Pancreas (tissue), 10 donors: ENCODE measurements around the gene C2CD5. TPM values are rescaled to one million over a fixed set of nuclear protein-coding genes. Genes with fewer than 3 reads are reported as not detected.

ENCODE experiments used
- ATAC-seq, 4 donors: fragments of 200-7000 bp; cut with Tn5 transposase; one replicate each; pipeline versions ENCODE4 v1.8.0 to v1.9.1; 2020; ENCODE audit warnings: mild to moderate bottlenecking in 4 of 4, moderate library complexity in 4 of 4
- DNase-seq, 6 donors: peaks; one replicate each; pipeline ENCODE4 v3.0.0-alpha.2; 2020
- FAIRE-seq: peaks from 2 replicates; lab custom pipeline; 2012; peaks lifted over from hg19 to GRCh38; lab: Jason Lieb, UNC
- H3K27ac ChIP-seq, 4 donors: fragments of 200-600 bp; sonication (generic); 1 replicate in 3 of 4; 2 replicates in 1 of 4; pipeline versions ENCODE4 v1.5.0 to v1.8.0; 2020
- H3K27me3 ChIP-seq, 4 donors: fragments of 200-600 bp; one replicate each; pipeline ENCODE4 v1.8.0; 2021
- H3K36me3 ChIP-seq, 3 donors: fragments of 200-600 bp; sonication (generic) in 1 of 3; one replicate each; pipeline versions ENCODE4 v1.5.0 to v1.8.0; 2020 to 2021
- H3K4me1 ChIP-seq, 3 donors: fragments of 200-600 bp; one replicate each; pipeline ENCODE4 v1.8.0; 2021
- H3K4me3 ChIP-seq, 4 donors: fragments of 200-600 bp; sonication (generic) in 2 of 4; one replicate each; pipeline versions ENCODE4 v1.5.0 to v1.8.0; 2020 to 2021
- H3K9me3 ChIP-seq, 4 donors: fragments of 200-600 bp; one replicate each; pipeline ENCODE4 v1.8.0; 2021
- WGBS, 2 donors: extraction: QIAGEN DNeasy Blood & Tissue Kit; methylation state at CpG; one replicate each; pipeline ENCODE4 v1.1.7; 2013; 5-methylcytosine and 5-hydroxymethylcytosine counted together
- intact Hi-C, 3 donors: fragments of 100-400 bp; cut with DNase I; formaldehyde crosslinking; loops; one replicate each; pipeline versions ENCODE4 v1.11.1 to v1.14.2; 2022
- polyA plus RNA-seq, 2 donors: library from polyadenylated mRNA; stranded (reverse); fragments of 200-250 nt; gene quantifications; one replicate each; pipeline ENCODE4 v1.2.3, GENCODE V29; 2013
- total RNA-seq, 6 donors: library from RNA; stranded (reverse); fragmentation: NEBNext Ultra II Directional in 4 of 6; extraction: Animal tissue kit (Norgen Biotek cat#: 25700) in 4 of 6; gene quantifications; one replicate each; pipeline versions ENCODE4 v1.2.1 to v1.2.4, GENCODE V29; 2021 to 2023
- TF ChIP-seq, protein P1 (sequence below), 4 donors: fragments of 200-600 bp; sonication (generic) in 3 of 4; IDR thresholded peaks; one replicate each; pipeline versions ENCODE4 v1.5.0 to v1.8.0; 2021; ENCODE audit warnings: antibody characterized with exemption in 4 of 4
- donor health status: healthy with polysubstance abuse.
- donor health status: DM: no; HTN: no; CAD: no; lungs with moderate emphysema.
- donor health status: DM: no; HTN: no; CAD: no.
- donor health status: control.
- donor health status: control.
- donor health status: Bipolar disorder and iron deficiency.
- donor health status: DM: yes; HTN: yes; CAD: no.
- donor health status: DM: no; HTN: no; CAD: no.
- donor health status: DM: no; HTN: no; CAD: no.
- donor health status: DM: yes; HTN: yes; CAD: no.

Gene C2CD5
- total and polyA plus RNA-seq, 8 donors, result 9.6 to 26.3 (median 16.1) TPM

DNA sequence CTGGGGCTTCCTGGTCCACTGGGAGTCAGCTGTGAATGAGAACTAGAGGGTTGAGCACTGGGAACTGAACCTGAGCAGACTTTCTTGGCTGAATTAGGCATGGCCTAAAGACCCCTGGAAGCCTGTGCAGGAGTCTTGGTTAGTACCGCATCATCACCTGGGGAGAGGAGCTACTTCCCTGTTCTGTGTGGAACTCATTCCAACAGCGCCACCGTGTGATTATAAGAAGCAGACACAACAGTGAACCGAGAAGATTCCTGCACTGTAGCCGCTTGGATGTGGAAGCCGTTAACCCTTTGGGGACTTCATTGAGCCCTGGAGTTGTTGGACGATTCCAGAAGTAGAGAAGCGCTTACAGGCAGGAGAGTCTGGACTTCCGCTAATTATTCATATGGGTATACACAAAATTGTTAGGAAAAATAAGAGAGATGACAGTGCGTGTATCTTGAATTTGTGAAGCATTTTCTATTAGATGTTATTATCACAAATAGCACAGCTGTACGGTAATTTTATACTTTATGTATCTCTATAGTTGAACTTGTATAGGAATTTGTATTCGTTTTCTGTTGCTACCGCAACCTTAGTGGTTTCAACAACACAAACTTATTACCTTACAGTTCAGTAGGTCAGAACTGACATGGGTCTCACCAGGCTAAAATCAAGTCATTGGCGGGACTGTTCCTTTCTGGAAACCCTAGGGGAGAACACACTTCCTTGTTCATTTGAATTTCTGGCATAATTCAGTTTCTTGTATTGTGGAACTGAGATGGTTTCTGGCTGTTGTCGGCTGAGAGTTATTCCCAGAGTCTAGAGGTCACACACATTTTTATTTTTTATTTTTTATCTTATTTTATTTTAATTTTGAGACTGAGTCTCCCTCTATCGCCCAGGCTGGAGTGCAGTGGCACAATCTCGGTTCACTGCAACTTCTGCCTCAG is 100.7 kb downstream of the C2CD5 start:
- intact Hi-C loops, result loop anchor here in 1 of 3 donors (10.0 kb wide), 1 partner anchor 359 kb away; no protein-coding TSS in a partner anchor
- WGBS, 2 donors, result 21 to 26% methylated on average over 17 of the region's 17 CpGs
- DNase-seq, result peak in 5 of 6 donors; percentile 26 to 63 (median 45)

DNA sequence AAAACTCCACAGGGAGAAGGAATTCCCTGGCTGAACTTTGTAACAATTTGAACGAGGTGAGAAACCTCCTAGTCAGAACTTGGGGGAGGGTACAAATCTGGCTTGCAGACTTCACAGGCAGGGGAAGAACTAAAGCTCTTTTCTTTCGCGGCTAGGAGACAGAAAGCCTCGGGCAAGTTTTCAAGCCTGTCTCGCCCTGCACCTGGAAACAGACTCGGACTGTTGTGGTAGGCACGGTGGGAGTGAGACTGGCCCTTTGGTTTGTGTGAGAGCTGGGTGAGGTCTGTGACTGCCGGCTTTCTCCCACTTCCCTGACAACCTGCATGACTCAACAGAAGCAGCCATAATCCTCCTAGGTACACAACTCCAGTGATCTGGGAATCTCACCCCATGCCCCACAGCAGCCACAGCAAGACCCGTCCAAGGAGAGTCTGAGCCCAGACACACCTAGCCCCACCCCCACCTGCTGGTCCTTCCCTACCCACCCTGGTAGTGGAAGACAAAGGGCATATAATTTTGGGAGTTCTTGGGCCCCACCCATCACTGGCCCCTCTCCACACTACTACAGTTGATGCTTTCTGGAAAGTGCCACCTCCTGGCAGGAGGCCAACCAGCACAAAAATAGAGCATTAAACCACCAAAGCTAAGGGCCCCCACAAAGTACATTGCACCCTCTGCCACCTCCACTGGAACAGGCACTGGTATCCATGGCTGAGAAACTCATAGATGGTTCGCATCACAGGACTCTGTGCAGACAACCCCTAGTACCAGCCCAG is 107.1 kb downstream of the C2CD5 start:
- TF ChIP-seq, protein P1, sequence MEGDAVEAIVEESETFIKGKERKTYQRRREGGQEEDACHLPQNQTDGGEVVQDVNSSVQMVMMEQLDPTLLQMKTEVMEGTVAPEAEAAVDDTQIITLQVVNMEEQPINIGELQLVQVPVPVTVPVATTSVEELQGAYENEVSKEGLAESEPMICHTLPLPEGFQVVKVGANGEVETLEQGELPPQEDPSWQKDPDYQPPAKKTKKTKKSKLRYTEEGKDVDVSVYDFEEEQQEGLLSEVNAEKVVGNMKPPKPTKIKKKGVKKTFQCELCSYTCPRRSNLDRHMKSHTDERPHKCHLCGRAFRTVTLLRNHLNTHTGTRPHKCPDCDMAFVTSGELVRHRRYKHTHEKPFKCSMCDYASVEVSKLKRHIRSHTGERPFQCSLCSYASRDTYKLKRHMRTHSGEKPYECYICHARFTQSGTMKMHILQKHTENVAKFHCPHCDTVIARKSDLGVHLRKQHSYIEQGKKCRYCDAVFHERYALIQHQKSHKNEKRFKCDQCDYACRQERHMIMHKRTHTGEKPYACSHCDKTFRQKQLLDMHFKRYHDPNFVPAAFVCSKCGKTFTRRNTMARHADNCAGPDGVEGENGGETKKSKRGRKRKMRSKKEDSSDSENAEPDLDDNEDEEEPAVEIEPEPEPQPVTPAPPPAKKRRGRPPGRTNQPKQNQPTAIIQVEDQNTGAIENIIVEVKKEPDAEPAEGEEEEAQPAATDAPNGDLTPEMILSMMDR (IDR thresholded peaks at IDR 0.05), result no peak
- no peak for FAIRE-seq
- Histone ChIP-seq H3K4me1 (no peaks in the 10 kb centered on the region), H3K27ac (no peak overlapping the region), H3K9me3 (no peaks in the 10 kb centered on the region), H3K4me3 (no peak overlapping the region), H3K27me3 (no peaks in the 10 kb centered on the region), H3K36me3 (no peaks in the 10 kb centered on the region)
- WGBS, 2 donors, result 67 to 69% methylated on average over 10 of the region's 10 CpGs
- DNase-seq, result no peak
- no peak for ATAC-seq
- intact Hi-C loops, result no loop called here

More for the DNA sequence above, 100.7 kb downstream of the C2CD5 start:
- TF ChIP-seq, protein P1 (IDR thresholded peaks at IDR 0.05), result peak; percentile 38 to 65 (median 48)
- Histone ChIP-seq H3K36me3 (no peaks in the 10 kb centered on the region), H3K9me3 (no peaks in the 10 kb centered on the region), H3K4me3 (no peak overlapping the region), H3K27ac (no peak overlapping the region), H3K4me1 (no peaks in the 10 kb centered on the region), H3K27me3 (no peaks in the 10 kb centered on the region)
- ATAC-seq, result peak; percentile 97 to 100 (median 99)
- no peak for FAIRE-seq

DNA sequence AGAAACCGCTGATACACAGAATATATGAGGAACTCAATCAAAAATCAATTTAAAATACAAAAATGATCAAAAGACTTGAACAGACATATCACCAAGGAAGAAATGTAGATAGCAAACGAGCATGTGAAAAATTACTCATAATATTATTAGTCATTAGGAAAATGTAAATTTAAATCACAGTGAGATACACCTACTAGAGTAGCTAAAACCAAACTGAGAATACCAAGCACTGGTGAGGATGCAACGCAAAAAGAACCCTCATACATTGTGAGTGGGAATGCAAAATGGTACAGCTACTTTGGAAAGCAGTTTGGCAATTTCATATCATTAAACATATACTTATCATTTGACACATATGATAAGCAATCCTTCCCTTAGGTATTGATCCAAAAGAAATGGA is 108.8 kb downstream of the C2CD5 start:
- 69 to 71% methylated on average over 3 of the region's 3 CpGs for WGBS, 2 donors
- no peak for ATAC-seq
- Histone ChIP-seq H3K36me3 (no peaks in the 10 kb centered on the region), H3K9me3 (no peaks in the 10 kb centered on the region), H3K4me3 (no peak overlapping the region), H3K4me1 (no peaks in the 10 kb centered on the region), H3K27me3 (no peaks in the 10 kb centered on the region), H3K27ac (no peak overlapping the region)
- TF ChIP-seq, protein P1 (IDR thresholded peaks at IDR 0.05), result no peak
- DNase-seq, result no peak
- intact Hi-C loops, result no loop called here
- no peak for FAIRE-seq

DNA sequence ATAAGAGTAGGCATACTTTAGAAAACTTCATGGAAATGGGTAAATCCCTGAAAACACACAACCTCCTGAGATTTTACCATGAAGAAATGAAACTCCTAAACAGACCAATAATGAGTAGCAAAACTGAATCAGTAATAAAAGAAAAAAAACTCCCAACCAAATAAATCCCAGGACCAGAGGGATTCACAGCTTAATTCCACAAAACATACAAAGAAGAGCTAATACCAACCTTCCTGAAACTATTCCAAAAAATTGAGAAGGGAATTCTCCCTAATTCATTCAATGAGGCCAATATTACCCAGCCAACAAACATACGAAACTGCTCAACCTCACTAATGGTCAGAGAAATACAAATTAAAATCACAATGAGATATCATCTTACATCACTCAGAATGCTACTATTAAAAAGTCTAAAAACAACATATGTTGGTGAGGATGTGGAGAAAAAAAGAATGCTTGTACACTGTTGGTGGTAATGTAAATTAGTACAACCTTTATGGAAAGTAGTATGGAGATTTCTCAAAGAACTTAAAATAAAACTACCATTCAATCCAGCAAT is 112.6 kb downstream of the C2CD5 start:
- WGBS, 2 donors, result 62 to 67% methylated on average over 1 of the region's 1 CpG
- H3K4me3 ChIP-seq, result no peak overlapping the region
- FAIRE-seq (no peak), DNase-seq (no peak), ATAC-seq (no peak)
- H3K36me3 ChIP-seq, result no peaks in the 10 kb centered on the region
- H3K9me3 ChIP-seq, result no peaks in the 10 kb centered on the region
- no peaks in the 10 kb centered on the region for H3K4me1 ChIP-seq
- intact Hi-C loops, result no loop called here
- H3K27ac ChIP-seq, result no peak overlapping the region
- no peaks in the 10 kb centered on the region for H3K27me3 ChIP-seq
- TF ChIP-seq, protein P1 (IDR thresholded peaks at IDR 0.05), result no peak
